NB4 (cell line): ENCODE measurements around the gene NFIB.

ENCODE experiments used
- POLR2A ChIP-seq: IDR thresholded peaks from 2 replicates; pipeline ENCODE4 v1.6.1; 2011; ENCODE audit warnings: mild to moderate bottlenecking; ENCODE audit not compliant: insufficient read length; ENCODE audit errors: extremely low read depth
- TF ChIP-seq, protein P1 (sequence below): IDR thresholded peaks from one replicate; pipeline ENCODE4 v1.5.1; 2012; ENCODE audit warnings: low read depth, low read length

- TF ChIP-seq, protein P1, sequence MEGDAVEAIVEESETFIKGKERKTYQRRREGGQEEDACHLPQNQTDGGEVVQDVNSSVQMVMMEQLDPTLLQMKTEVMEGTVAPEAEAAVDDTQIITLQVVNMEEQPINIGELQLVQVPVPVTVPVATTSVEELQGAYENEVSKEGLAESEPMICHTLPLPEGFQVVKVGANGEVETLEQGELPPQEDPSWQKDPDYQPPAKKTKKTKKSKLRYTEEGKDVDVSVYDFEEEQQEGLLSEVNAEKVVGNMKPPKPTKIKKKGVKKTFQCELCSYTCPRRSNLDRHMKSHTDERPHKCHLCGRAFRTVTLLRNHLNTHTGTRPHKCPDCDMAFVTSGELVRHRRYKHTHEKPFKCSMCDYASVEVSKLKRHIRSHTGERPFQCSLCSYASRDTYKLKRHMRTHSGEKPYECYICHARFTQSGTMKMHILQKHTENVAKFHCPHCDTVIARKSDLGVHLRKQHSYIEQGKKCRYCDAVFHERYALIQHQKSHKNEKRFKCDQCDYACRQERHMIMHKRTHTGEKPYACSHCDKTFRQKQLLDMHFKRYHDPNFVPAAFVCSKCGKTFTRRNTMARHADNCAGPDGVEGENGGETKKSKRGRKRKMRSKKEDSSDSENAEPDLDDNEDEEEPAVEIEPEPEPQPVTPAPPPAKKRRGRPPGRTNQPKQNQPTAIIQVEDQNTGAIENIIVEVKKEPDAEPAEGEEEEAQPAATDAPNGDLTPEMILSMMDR: no peak
- no peak for TF ChIP-seq POLR2A
Observed at GRCh38 chr9:14104496-14104895, 209.4 kb downstream of the NFIB start.
